Fibroblast of skin of left biceps (primary cell): ENCODE results near the gene PSMD12.
"Not testable (repeated sequence)": the region's sequence is repeated elsewhere in the genome, so short reads cannot be mapped to it uniquely, and the experiment has no call there.

Experiments used
- DNase-seq, 2 experiments: peaks; one replicate each; pipeline ENCODE4 v3.0.0-alpha.2; 2013; ENCODE audit warnings: low read depth in 2 of 2

The PSMD12 gene

DNA sequence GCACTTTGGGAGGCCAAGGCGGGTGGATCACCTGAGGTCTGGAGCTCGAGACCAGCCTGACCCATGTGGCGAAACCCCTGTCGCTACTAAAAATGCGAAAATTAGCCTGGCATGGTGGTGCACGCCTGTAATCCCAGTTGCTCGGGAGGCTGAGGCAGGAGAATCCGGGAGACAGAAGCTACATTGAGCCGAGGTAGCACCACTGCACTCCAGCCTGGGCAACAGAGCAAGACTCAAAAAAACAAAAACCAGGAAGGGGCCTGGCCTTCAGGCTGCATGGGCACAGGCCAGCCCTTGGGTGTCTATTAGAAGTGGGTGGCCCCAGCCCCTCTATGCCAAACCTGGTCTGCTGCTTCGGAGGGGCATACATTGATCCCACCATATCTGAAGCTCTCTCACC lies 56.0 kb downstream of the PSMD12 start:
- no peak for DNase-seq

DNA sequence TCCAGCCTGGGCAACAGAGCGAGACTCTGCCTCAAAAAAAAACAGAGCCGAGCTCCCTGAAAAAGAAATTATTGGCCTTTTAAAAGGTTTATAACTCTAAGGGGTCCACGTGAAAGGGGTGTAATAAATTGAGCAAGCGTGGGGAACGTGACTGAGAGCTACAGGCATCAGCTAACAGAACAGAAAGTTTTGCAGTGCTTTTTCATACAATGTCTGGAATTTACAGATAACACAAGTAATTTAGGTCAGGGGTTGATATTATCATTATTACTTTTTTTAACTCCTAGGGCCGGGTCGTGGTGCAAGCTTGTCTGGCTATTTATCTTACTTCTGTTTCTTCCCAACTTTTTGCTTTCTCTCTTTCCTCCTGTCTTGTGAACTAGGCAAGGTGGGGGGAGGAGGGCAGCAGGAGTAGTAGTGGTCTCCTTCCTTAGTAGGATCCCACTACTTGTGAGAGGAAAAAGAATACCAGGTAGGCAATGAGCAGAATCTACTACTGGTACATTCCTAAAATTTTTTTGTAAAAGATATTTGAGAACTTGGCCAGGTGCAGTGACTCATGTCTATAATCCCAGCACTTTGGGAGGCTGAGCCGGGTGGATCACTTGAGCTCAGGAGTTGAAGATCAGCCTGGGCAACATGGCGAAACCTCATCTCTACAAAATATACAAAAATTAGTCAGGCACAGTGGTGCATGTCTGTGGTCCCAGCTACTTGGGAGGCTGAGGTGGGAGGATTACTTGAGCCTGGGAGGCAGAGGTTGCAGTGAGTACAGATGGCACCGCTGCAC lies 60.7 kb downstream of the PSMD12 start:
- not testable (repeated sequence) for DNase-seq

DNA sequence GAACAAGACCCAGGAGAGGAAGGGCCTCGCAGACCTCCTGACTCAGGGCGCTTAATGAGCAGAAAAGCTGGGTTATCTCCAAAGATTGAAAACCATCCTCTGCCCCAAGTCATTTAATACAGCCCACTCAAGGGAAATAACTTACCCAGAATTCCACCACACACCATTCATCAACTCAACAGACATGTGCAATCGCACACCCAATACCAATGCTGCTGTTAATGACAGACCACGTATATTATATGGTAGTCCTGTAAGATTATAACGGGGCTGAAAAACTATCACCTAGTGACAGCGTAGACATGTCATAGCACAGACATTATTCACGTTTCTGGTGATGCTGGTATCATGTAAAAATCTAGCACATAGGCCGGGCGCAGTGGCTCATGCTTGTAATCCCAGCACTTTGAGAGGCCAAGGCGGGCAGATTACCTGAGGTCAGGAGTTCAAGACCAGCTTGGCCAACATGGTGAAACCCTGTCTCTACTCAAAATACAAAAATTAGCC lies 68.9 kb downstream of the PSMD12 start:
- DNase-seq = no peak

DNA sequence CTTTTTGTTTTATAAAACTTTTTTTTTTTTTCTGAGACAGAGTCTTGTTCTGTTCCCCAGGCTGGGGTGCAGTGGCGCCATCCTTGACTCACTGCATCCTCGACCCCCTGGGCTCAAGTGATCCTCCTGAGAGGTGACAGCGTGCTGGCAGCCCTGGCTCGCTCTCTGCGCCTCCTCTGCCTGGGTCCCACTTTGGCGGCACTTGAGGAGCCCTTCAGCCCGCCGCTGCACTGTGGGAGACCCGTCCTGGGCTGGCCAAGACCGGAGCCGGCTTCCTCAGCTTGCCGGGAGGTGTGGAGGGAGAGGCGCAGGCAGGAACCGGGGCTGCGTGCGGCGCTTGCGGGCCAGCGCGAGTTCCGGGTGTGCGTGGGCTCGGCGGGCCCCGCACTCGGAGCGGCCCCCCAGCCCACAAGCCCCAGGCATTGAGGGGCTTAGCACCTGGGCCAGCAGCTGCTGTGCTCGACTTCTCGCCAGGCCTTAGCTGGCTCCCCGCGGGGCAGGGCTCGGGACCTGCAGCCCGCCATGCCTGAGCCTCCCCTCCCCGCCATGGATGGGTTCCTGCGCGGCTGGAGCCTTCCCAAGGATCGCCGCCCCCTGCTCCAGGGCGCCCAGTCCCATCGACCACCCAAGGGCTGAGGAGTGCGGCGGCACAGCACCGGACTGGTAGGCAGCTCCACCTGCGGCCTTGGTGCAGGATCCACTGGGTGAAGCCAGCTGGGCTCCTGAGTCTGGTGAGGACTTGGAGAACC lies 71.8 kb downstream of the PSMD12 start:
- DNase-seq = no peak

DNA sequence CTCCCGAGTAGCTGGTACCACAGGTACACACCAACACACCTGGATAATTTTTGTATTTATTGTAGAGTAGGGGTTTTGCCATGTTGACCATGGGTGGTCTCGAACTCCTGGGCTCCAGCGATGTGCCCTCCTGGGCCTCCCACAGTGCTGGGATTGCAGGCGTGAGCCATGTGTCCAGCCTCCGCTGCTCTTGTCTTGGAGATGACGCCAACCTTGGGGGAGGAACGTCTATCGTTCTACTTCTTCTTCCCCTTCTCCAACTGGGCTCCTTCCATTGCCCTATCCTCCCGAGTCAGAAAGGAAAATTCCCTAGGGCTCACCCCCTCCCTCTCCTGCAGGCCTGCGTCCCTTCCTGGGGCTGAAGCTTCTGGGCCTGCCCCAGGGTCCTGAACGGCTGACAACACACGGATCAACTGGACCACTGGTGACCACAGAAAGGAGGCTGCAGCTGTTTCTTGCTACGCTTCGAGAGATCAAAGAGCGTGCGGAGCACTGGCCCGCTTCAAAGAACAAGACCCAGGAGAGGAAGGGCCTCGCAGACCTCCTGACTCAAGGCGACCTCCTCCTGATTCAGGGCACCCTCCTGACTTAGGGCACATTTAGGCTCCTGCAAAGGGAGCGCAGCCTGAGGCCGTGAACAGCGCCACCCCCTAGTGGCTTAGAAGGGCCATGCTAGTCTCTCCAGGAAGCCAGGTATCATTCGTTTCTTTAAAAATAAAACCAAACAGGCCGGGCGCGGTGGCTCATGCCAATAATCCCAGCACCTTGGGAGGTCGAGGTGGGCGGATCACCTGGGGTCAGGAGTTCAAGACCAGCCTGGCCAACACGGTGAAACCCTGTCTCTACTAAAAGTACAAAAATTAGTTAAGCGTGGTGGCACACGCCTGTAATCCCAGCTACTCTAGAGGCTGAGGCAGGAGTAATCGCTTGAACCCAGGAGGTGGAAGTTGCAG lies 72.8 kb downstream of the PSMD12 start:
- peak in 1 of 2 experiments; percentile 6 for DNase-seq

DNA sequence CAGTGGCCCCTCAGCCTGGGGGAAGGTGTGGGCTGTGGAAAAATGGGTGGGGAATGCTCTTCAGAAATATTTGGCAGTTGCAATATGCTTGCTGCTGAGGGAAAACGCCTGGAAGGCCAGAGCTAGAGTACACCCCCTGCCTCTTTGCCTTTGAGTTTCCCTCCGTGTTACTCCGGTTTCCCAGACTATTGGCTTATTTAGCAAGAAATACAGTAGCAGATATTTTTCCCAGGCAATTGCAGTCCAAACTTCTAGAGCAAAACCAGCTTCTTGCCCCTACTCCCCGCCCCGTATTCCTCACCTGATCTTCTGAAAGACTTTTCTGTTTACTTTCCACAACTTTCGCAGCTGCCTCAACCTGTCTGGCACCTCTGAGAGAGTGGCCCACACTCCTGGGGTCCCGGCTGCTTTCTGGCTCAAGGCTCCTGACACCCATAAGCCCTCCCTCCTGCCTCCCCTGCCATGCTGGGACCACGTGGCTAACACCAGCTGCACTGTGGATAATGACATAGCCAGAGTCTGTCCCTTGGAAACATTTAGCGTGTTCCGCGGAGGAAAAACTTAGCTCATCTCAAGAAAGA lies 75.6 kb downstream of the PSMD12 start:
- DNase-seq = no peak

DNA sequence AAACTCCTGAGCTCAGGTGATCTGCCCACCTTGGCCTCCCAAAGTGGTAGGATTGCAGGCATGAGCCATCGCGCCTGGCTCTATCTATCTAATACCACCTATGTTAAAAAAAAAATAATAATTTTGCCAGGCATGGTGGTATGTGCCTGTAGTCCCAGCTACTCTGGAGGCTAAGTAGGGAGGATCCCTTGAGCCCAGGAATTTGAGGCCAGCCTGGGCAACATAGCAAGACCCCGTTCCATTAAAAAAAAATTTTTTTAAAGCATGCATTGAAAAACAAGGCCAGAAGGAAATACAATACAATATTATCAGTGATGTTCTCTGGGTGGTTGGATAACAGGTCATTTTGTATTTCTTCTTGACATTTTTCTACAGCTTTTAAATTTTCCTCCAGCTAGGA lies 76.1 kb downstream of the PSMD12 start:
- DNase-seq = no peak

DNA sequence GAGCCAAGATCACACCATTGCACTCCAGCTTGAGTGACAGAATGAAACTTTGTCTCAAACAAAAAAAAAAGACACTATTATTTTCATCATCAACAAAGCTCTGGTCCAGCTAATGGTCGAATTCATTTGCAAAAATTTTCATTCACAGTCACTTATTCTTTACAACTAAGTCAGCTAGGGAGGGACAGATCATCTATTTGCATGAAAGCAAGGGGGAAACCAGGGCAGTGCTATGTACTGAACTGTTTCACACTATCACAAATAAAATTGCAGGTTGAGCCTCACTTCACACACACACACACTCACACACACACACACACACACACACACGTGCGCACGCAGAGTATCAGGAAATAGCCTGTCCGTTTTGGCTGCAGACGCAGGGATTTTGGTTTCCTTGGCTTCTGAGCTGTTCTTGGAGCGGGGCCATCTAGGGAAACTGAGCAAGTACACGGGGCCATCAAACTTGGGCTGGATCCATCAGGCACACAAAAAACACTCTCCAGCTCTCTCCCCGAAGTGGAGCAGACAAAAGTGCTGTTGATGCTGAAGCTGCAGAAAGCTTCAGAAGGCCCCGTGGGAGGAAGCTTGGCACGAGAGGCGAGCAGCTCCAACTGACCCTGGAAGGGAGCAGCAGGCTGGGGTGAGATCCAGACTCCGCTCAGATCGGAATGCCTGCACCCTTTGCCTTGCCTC lies 77.0 kb downstream of the PSMD12 start:
- DNase-seq = peak; percentile 42 to 46
